Activated CD4-positive, alpha-beta memory T cell treated with anti-CD3 and anti-CD28 coated beads for 36 hours (primary cell): Measurements from ENCODE around the gene MFSD1. TPM values are rescaled to one million over a fixed set of nuclear protein-coding genes. Genes with fewer than 3 reads are reported as not detected.

Experiments
- CTCF ChIA-PET: fragments of 350-600 bp; sonication (Branson Sonifier 250); formaldehyde crosslinking; loops from one replicate; lab custom pipeline; 2021; ENCODE audit warnings: antibody characterized with exemption, inconsistent platforms; lab: Charles Lee
- POLR2A ChIA-PET: fragments of 350-600 bp; sonication (Branson Sonifier 250); formaldehyde crosslinking; loops from one replicate; lab custom pipeline; 2021; ENCODE audit warnings: antibody characterized with exemption; lab: Charles Lee
- DNase-seq: peaks from one replicate; pipeline ENCODE4 v3.0.0-alpha.2; 2020
- H3K27ac Mint-ChIP-seq: one replicate; pipeline ENCODE4 v1.8.0; 2021; ENCODE audit warnings: mixed read lengths
- H3K27me3 Mint-ChIP-seq: one replicate; pipeline ENCODE4 v1.8.0; 2021; ENCODE audit warnings: mixed read lengths
- H3K36me3 Mint-ChIP-seq: one replicate; pipeline ENCODE4 v1.8.0; 2021; ENCODE audit warnings: mixed read lengths
- H3K4me1 Mint-ChIP-seq: one replicate; pipeline ENCODE4 v1.8.0; 2021; ENCODE audit warnings: low read depth, mixed read lengths
- H3K4me3 Mint-ChIP-seq: one replicate; pipeline ENCODE4 v1.8.0; 2021; ENCODE audit warnings: mild to moderate bottlenecking, mixed read lengths
- H3K9me3 Mint-ChIP-seq: one replicate; pipeline ENCODE4 v1.8.0; 2021; ENCODE audit warnings: mixed read lengths
- intact Hi-C: fragments of 100-400 bp; cut with micrococcal nuclease; formaldehyde crosslinking; loops from one replicate; pipeline ENCODE4 v1.15.1; 2023
- total RNA-seq, 2 experiments: library from RNA; stranded (reverse); gene quantifications; one replicate each; pipeline ENCODE4 v1.2.3, GENCODE V29; 2021

MFSD1 gene
- total RNA-seq, 2 experiments from 2014 or later: 11.9 to 12.4 TPM

GRCh38 chr3:158847452-158847821 lies 45.6 kb downstream of the MFSD1 start:
- ChIA-PET POLR2A (no interaction called here), CTCF (interaction anchor here (1.4 to 5.5 kb wide), 3 partner anchors 15 to 412 kb away, joined by 4 to 90 read pairs (median 19); no protein-coding TSS in a partner anchor)
- Mint-ChIP-seq H3K4me1 (no peaks in the 10 kb centered on the region), H3K27me3 (no peaks in the 10 kb centered on the region), H3K4me3 (no peak overlapping the region), H3K27ac (no peak overlapping the region), H3K9me3 (no peaks in the 10 kb centered on the region), H3K36me3 (no peaks in the 10 kb centered on the region)
- intact Hi-C loops: no loop called here
- DNase-seq: no peak

- H3K27me3 Mint-ChIP-seq: no peaks in the 10 kb centered on the region
- H3K36me3 Mint-ChIP-seq: no peaks in the 10 kb centered on the region
- no peak overlapping the region for H3K4me3 Mint-ChIP-seq
- DNase-seq: no peak
- H3K9me3 Mint-ChIP-seq: no peaks in the 10 kb centered on the region
- POLR2A ChIA-PET: no interaction called here
- H3K27ac Mint-ChIP-seq: no peak overlapping the region
- intact Hi-C loops: no loop called here
- CTCF ChIA-PET: interaction anchor here (5.5 kb wide), 1 partner anchor 411 kb away, joined by 90 read pairs; no protein-coding TSS in a partner anchor
- no peaks in the 10 kb centered on the region for H3K4me1 Mint-ChIP-seq
Measured at GRCh38 chr3:158847885-158848284, 46.0 kb downstream of the MFSD1 start.

- intact Hi-C loops: no loop called here
- no peaks in the 10 kb centered on the region for H3K27me3 Mint-ChIP-seq
- no peaks in the 10 kb centered on the region for H3K9me3 Mint-ChIP-seq
- DNase-seq: no peak
- H3K36me3 Mint-ChIP-seq: no peaks in the 10 kb centered on the region
- H3K27ac Mint-ChIP-seq: no peak overlapping the region
- ChIA-PET POLR2A (no interaction called here), CTCF (no interaction called here)
- no peaks in the 10 kb centered on the region for H3K4me1 Mint-ChIP-seq
- H3K4me3 Mint-ChIP-seq: no peak overlapping the region
Measured at GRCh38 chr3:158849757-158850156, 47.9 kb downstream of the MFSD1 start.

GRCh38 chr3:158859362-158859761 lies 57.5 kb downstream of the MFSD1 start:
- no peak overlapping the region for H3K27ac Mint-ChIP-seq

GRCh38 chr3:158863247-158863646 lies 61.4 kb downstream of the MFSD1 start:
- ChIA-PET POLR2A (no interaction called here), CTCF (interaction anchor here (1.0 to 1.2 kb wide), 2 partner anchors 18 to 397 kb away, joined by 3 read pairs; no protein-coding TSS in a partner anchor)
- intact Hi-C loops: no loop called here
- H3K27ac Mint-ChIP-seq: no peak overlapping the region
- no peaks in the 10 kb centered on the region for H3K9me3 Mint-ChIP-seq
- no peak overlapping the region for H3K4me3 Mint-ChIP-seq
- H3K4me1 Mint-ChIP-seq: no peaks in the 10 kb centered on the region
- no peaks in the 10 kb centered on the region for H3K36me3 Mint-ChIP-seq
- DNase-seq: no peak
- no peaks in the 10 kb centered on the region for H3K27me3 Mint-ChIP-seq

More at GRCh38 chr3:158859362-158859761, 57.5 kb downstream of the MFSD1 start:
- ChIA-PET CTCF (no interaction called here), POLR2A (no interaction called here)
- Mint-ChIP-seq H3K4me1 (no peaks in the 10 kb centered on the region), H3K4me3 (no peak overlapping the region), H3K27me3 (no peaks in the 10 kb centered on the region), H3K9me3 (peaks cover 18% of the 10 kb centered on the region), H3K36me3 (peaks cover 13% of the 10 kb centered on the region)
- intact Hi-C loops: no loop called here
- no peak for DNase-seq

GRCh38 chr3:158864492-158864891 lies 62.6 kb downstream of the MFSD1 start:
- no peaks in the 10 kb centered on the region for H3K36me3 Mint-ChIP-seq
- no peak overlapping the region for H3K27ac Mint-ChIP-seq
- ChIA-PET CTCF (no interaction called here), POLR2A (no interaction called here)
- H3K9me3 Mint-ChIP-seq: no peaks in the 10 kb centered on the region
- no peak for DNase-seq
- H3K4me3 Mint-ChIP-seq: no peak overlapping the region
- intact Hi-C loops: no loop called here
- H3K4me1 Mint-ChIP-seq: no peaks in the 10 kb centered on the region
- no peaks in the 10 kb centered on the region for H3K27me3 Mint-ChIP-seq

- Mint-ChIP-seq H3K4me1 (no peaks in the 10 kb centered on the region), H3K27me3 (no peaks in the 10 kb centered on the region), H3K4me3 (no peak overlapping the region), H3K36me3 (no peaks in the 10 kb centered on the region), H3K9me3 (no peaks in the 10 kb centered on the region), H3K27ac (no peak overlapping the region)
- POLR2A ChIA-PET: no interaction called here
- intact Hi-C loops: no loop called here
- CTCF ChIA-PET: no interaction called here
- DNase-seq: no peak
Measured at GRCh38 chr3:158875700-158876099, 73.8 kb downstream of the MFSD1 start.

Other genes with a start within 250 kb of the MFSD1 start
- gene MLF1, start 230.9 kb upstream of the MFSD1 start, total RNA-seq: 1 to 10 TPM; 3.8 to 3.9 TPM
- 10 to 100 TPM; 48.7 to 57.3 TPM for gene GFM1, start 157.5 kb upstream of the MFSD1 start, total RNA-seq
- 1 to 10 TPM; 8.1 to 8.6 TPM for gene LXN, start 129.4 kb upstream of the MFSD1 start, total RNA-seq
- gene RARRES1, start 69.6 kb upstream of the MFSD1 start, total RNA-seq: not detected